Activated gamma-delta T cell treated with Interleukin-2 at 50 U/mL for 16 hours (primary cell): Measurements from ENCODE around the gene LRRC25.

ENCODE experiments used
- DNase-seq: peaks from one replicate; pipeline ENCODE4 v3.0.0-alpha.2; 2020

LRRC25 gene

GRCh38 chr19:18435842-18436670 lies 38.6 kb upstream of the LRRC25 start:
- no peak for DNase-seq

GRCh38 chr19:18435178-18435841 lies 37.9 kb upstream of the LRRC25 start:
- DNase-seq = no peak

GRCh38 chr19:18434411-18435175 lies 37.2 kb upstream of the LRRC25 start:
- no peak for DNase-seq

- DNase-seq = no peak
Measured at GRCh38 chr19:18433735-18434398, 36.4 kb upstream of the LRRC25 start.

- DNase-seq = peak; percentile 46
Measured at GRCh38 chr19:18433015-18433691, 35.7 kb upstream of the LRRC25 start.

GRCh38 chr19:18432275-18433014 lies 35.0 kb upstream of the LRRC25 start:
- DNase-seq = no peak

GRCh38 chr19:18431351-18432197 lies 34.2 kb upstream of the LRRC25 start:
- DNase-seq = no peak

- DNase-seq = no peak
Measured at GRCh38 chr19:18430417-18431144, 33.2 kb upstream of the LRRC25 start.

GRCh38 chr19:18429717-18430416 lies 32.4 kb upstream of the LRRC25 start:
- no peak for DNase-seq

GRCh38 chr19:18428787-18429674 lies 31.6 kb upstream of the LRRC25 start:
- DNase-seq = peak; percentile 84

- no peak for DNase-seq
Measured at GRCh38 chr19:18428173-18428786, 30.9 kb upstream of the LRRC25 start.

- no peak for DNase-seq
Measured at GRCh38 chr19:18427743-18428113, 30.3 kb upstream of the LRRC25 start.

GRCh38 chr19:18427080-18427742 lies 29.8 kb upstream of the LRRC25 start:
- no peak for DNase-seq

GRCh38 chr19:18426416-18426767 lies 29.0 kb upstream of the LRRC25 start:
- DNase-seq = no peak

- no peak for DNase-seq
Measured at GRCh38 chr19:18425515-18426415, 28.3 kb upstream of the LRRC25 start.

GRCh38 chr19:18424890-18425514 lies 27.6 kb upstream of the LRRC25 start:
- DNase-seq = no peak
